ENCODE measurements around the gene PLA2G4D. TPM values are rescaled to one million over a fixed set of nuclear protein-coding genes. Genes with fewer than 3 reads are reported as not detected.

Gene PLA2G4D
- polyA plus RNA-seq, 1 donor from 2014 or later: not detected

DNA sequence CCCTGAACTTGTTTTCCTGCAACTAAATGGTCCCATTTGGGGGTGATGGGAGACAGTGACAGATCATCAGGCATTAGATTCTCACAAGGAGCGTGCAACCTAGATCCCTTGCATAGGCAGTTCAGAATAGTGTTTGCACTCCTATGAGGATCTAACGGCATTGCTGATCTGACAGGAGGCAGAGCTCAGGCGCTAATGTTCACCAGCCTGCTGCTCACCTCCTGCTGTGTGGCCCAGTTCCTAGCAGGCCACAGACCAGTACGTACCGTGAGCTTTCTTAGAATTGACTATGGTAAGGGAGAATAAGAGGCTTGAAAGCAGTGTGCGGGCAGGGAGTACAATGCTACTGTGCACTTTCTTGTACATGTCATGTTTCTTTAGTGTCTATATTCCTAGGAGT lies 56.0 kb downstream of the PLA2G4D start:
- Histone ChIP-seq H3K9ac (ENCODE audit: low read length) (no peak overlapping the region), H2AFZ (ENCODE audit: low read depth, low read length) (no peak overlapping the region), H3K4me2 (ENCODE audit: low read length) (no peak overlapping the region), H3K36me3 (ENCODE audit: insufficient read depth, low read length) (no peaks in the 10 kb centered on the region), H3K9me3 (ENCODE audit: low read length) (no peaks in the 10 kb centered on the region), H3K79me2 (replicated peaks; ENCODE audit: insufficient read depth, low read length) (no peaks in the 10 kb centered on the region), H3K27ac (ENCODE audit: low read length) (no peak overlapping the region), H3F3A (ENCODE audit: insufficient read depth, low read length, poor library complexity, severe bottlenecking) (no peaks in the 10 kb centered on the region), H4K20me1 (ENCODE audit: insufficient read depth) (no peaks in the 10 kb centered on the region), H3K27me3 (ENCODE audit: insufficient read depth, low read depth, low read length) (no peaks in the 10 kb centered on the region), H3K9me2 (ENCODE audit: insufficient read depth, low read length) (no peaks in the 10 kb centered on the region), H3K4me3 (ENCODE audit: low read length) (no peak overlapping the region)
- TF ChIP-seq EP300 (conservative IDR thresholded peaks at IDR 0.05; ENCODE audit: poor library complexity, severe bottlenecking): no peak

DNA sequence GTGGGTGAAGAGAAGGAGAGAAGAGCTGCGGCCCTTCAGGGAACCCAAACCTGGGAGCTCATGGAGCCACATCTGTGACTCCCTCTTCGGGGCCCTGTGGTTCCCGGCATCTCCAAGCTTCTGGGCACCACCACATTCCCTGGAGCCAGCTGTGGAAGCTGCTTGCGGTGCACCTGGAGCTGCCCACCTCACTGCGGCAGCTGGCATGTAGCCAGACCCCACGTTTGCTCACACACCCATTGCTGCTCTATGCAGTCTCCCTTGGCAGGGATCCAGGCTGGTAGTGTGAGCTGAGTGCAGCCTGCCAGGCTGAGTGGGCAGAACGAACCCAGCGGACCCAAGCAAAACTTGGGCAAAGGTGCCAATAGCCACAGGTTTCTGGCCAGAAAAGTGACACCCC lies 56.7 kb downstream of the PLA2G4D start:
- TF ChIP-seq RAD21 (conservative IDR thresholded peaks at IDR 0.05) (no peak), SMC3 (conservative IDR thresholded peaks at IDR 0.05; ENCODE audit: poor library complexity) (no peak), POLR2AphosphoS5 (IDR thresholded peaks at IDR 0.05) (no peak)

DNA sequence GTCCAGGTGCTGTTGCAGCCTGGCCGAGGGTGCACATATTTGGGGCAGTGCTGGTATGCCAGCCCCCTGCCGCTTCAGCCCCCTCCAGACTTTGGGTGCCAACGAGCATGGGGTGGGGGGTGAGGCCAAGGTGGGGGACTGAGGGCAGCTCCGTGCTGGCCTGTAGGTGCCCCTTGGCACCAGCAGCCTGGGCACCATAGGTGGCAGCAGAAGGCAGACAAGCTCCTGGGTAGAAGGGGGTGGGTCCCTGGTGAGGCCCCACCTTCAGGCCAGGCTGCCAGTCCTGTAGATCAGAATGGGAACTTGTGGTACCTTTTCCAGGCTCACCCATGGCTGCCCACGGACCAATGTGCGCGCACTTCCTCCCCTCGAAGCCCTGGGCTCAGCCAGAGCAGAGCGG lies 57.4 kb downstream of the PLA2G4D start:
- Histone ChIP-seq H3K27me3 (ENCODE audit: insufficient read depth, low read depth, low read length) (no peaks in the 10 kb centered on the region), H3K9me3 (ENCODE audit: low read length) (no peaks in the 10 kb centered on the region), H3K4me2 (ENCODE audit: low read length) (no peak overlapping the region), H3F3A (ENCODE audit: insufficient read depth, low read length, poor library complexity, severe bottlenecking) (no peaks in the 10 kb centered on the region), H3K36me3 (ENCODE audit: insufficient read depth, low read length) (no peaks in the 10 kb centered on the region), H3K4me3 (ENCODE audit: low read length) (no peak overlapping the region), H2AFZ (ENCODE audit: low read depth, low read length) (no peak overlapping the region), H3K79me2 (replicated peaks; ENCODE audit: insufficient read depth, low read length) (no peaks in the 10 kb centered on the region), H3K9ac (ENCODE audit: low read length) (no peak overlapping the region), H3K9me2 (ENCODE audit: insufficient read depth, low read length) (no peaks in the 10 kb centered on the region), H3K27ac (ENCODE audit: low read length) (no peak overlapping the region), H4K20me1 (ENCODE audit: insufficient read depth) (no peaks in the 10 kb centered on the region)
- TF ChIP-seq, protein P1, sequence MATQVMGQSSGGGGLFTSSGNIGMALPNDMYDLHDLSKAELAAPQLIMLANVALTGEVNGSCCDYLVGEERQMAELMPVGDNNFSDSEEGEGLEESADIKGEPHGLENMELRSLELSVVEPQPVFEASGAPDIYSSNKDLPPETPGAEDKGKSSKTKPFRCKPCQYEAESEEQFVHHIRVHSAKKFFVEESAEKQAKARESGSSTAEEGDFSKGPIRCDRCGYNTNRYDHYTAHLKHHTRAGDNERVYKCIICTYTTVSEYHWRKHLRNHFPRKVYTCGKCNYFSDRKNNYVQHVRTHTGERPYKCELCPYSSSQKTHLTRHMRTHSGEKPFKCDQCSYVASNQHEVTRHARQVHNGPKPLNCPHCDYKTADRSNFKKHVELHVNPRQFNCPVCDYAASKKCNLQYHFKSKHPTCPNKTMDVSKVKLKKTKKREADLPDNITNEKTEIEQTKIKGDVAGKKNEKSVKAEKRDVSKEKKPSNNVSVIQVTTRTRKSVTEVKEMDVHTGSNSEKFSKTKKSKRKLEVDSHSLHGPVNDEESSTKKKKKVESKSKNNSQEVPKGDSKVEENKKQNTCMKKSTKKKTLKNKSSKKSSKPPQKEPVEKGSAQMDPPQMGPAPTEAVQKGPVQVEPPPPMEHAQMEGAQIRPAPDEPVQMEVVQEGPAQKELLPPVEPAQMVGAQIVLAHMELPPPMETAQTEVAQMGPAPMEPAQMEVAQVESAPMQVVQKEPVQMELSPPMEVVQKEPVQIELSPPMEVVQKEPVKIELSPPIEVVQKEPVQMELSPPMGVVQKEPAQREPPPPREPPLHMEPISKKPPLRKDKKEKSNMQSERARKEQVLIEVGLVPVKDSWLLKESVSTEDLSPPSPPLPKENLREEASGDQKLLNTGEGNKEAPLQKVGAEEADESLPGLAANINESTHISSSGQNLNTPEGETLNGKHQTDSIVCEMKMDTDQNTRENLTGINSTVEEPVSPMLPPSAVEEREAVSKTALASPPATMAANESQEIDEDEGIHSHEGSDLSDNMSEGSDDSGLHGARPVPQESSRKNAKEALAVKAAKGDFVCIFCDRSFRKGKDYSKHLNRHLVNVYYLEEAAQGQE (IDR thresholded peaks at IDR 0.05; ENCODE audit: borderline replicate concordance): no peak
- no peak for TF ChIP-seq SMC3 (conservative IDR thresholded peaks at IDR 0.05; ENCODE audit: poor library complexity)
- TF ChIP-seq TAF1 (IDR thresholded peaks at IDR 0.05; ENCODE audit: low read depth): no peak
- TF ChIP-seq EZH2 (IDR thresholded peaks at IDR 0.05; ENCODE audit: borderline replicate concordance, insufficient read depth, low read length, poor library complexity, severe bottlenecking): no peak
- no peak for TF ChIP-seq MXI1 (conservative IDR thresholded peaks at IDR 0.05; ENCODE audit: poor library complexity, severe bottlenecking)

More for the DNA sequence above, 56.7 kb downstream of the PLA2G4D start:
- Histone ChIP-seq H3K4me3 (ENCODE audit: low read length) (no peak overlapping the region), H3K27me3 (ENCODE audit: insufficient read depth, low read depth, low read length) (no peaks in the 10 kb centered on the region), H3K27ac (ENCODE audit: low read length) (no peak overlapping the region), H3K36me3 (ENCODE audit: insufficient read depth, low read length) (no peaks in the 10 kb centered on the region), H3K4me2 (ENCODE audit: low read length) (no peak overlapping the region), H3K9me3 (ENCODE audit: low read length) (no peaks in the 10 kb centered on the region), H3K9me2 (ENCODE audit: insufficient read depth, low read length) (no peaks in the 10 kb centered on the region), H3F3A (ENCODE audit: insufficient read depth, low read length, poor library complexity, severe bottlenecking) (no peaks in the 10 kb centered on the region), H4K20me1 (ENCODE audit: insufficient read depth) (no peaks in the 10 kb centered on the region), H3K79me2 (replicated peaks; ENCODE audit: insufficient read depth, low read length) (no peaks in the 10 kb centered on the region), H2AFZ (ENCODE audit: low read depth, low read length) (no peak overlapping the region), H3K9ac (ENCODE audit: low read length) (no peak overlapping the region)
